HL-60 (cell line): Measurements from ENCODE around the gene P3H2.

ENCODE experiments used
- POLR2AphosphoS5 ChIP-seq: IDR thresholded peaks from 2 replicates; pipeline ENCODE4 v1.6.1; 2012; ENCODE audit warnings: low read depth
- TF ChIP-seq, protein P1 (sequence below): IDR thresholded peaks from one replicate; pipeline ENCODE4 v1.5.1; 2011; ENCODE audit warnings: low read length, control low read depth, inconsistent platforms; ENCODE audit not compliant: insufficient read depth

- TF ChIP-seq, protein P1, sequence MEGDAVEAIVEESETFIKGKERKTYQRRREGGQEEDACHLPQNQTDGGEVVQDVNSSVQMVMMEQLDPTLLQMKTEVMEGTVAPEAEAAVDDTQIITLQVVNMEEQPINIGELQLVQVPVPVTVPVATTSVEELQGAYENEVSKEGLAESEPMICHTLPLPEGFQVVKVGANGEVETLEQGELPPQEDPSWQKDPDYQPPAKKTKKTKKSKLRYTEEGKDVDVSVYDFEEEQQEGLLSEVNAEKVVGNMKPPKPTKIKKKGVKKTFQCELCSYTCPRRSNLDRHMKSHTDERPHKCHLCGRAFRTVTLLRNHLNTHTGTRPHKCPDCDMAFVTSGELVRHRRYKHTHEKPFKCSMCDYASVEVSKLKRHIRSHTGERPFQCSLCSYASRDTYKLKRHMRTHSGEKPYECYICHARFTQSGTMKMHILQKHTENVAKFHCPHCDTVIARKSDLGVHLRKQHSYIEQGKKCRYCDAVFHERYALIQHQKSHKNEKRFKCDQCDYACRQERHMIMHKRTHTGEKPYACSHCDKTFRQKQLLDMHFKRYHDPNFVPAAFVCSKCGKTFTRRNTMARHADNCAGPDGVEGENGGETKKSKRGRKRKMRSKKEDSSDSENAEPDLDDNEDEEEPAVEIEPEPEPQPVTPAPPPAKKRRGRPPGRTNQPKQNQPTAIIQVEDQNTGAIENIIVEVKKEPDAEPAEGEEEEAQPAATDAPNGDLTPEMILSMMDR = no peak
- no peak for TF ChIP-seq POLR2AphosphoS5
Observed at GRCh38 chr3:189942948-189943347, 177.7 kb downstream of the P3H2 start.
